Gastroesophageal sphincter (tissue), 4 donors: ENCODE measurements around the gene UGT2B15. TPM values are rescaled to one million over a fixed set of nuclear protein-coding genes. Genes with fewer than 3 reads are reported as not detected.

Experiments used
- ATAC-seq: fragments of 150-250 bp; one replicate; pipeline ENCODE4 v1.9.1; 2016; ENCODE audit warnings: mild to moderate bottlenecking, moderate library complexity
- H3K27ac ChIP-seq, 4 donors: fragments of 200-600 bp; sonication (generic) in 3 of 4; 1 replicate in 3 of 4; 2 replicates in 1 of 4; pipeline ENCODE4 v1.5.1; 2016 to 2019
- H3K27me3 ChIP-seq: fragments of 200-600 bp; sonication (generic); one replicate; pipeline ENCODE4 v1.5.1; 2019
- H3K36me3 ChIP-seq, 2 donors: fragments of 200-600 bp; sonication (generic); one replicate each; pipeline ENCODE4 v1.5.1; 2019; ENCODE audit warnings: control low read depth in 1 of 2
- H3K4me1 ChIP-seq, 3 donors: fragments of 200-600 bp; sonication (generic); 1 replicate in 2 of 3; 2 replicates in 1 of 3; pipeline ENCODE4 v1.5.1; 2016 to 2019; ENCODE audit warnings: control low read depth in 2 of 3
- H3K4me3 ChIP-seq, 2 donors: fragments of 200-600 bp; sonication (generic); one replicate each; pipeline ENCODE4 v1.5.1; 2019; ENCODE audit warnings: mild to moderate bottlenecking in 1 of 2, moderate library complexity in 1 of 2
- H3K9me3 ChIP-seq, 3 donors: fragments of 200-600 bp; sonication (generic); one replicate each; pipeline ENCODE4 v1.5.1; 2017 to 2019; ENCODE audit warnings: control low read depth in 2 of 3
- CTCF ChIP-seq, 4 experiments: fragments of 200-600 bp in 2 of 4; fragments of 450-650 bp in 2 of 4; sonication (generic) in 1 of 4; IDR thresholded peaks; one replicate each; pipeline ENCODE4 v1.5.1; 2017 to 2019; ENCODE audit warnings: antibody characterized with exemption in 4 of 4, mild to moderate bottlenecking in 2 of 4, moderate library complexity in 2 of 4
- EP300 ChIP-seq: sonication (generic); formaldehyde crosslinking; IDR thresholded peaks from one replicate; pipeline ENCODE4 v1.6.1; 2017; ENCODE audit warnings: antibody characterized with exemption, mild to moderate bottlenecking
- POLR2A ChIP-seq, 2 donors: fragments of 450-650 bp; IDR thresholded peaks; one replicate each; pipeline ENCODE4 v1.6.1; 2017; ENCODE audit warnings: antibody characterized with exemption in 2 of 2, mild to moderate bottlenecking in 2 of 2, moderate library complexity in 1 of 2
- POLR2AphosphoS5 ChIP-seq: sonication (generic); formaldehyde crosslinking; IDR thresholded peaks from one replicate; pipeline ENCODE4 v1.6.1; 2017; ENCODE audit warnings: antibody characterized with exemption
- WGBS, 2 donors: methylation state at CpG; one replicate each; pipeline ENCODE4 v1.1.5; 2018; ENCODE audit warnings: low coverage in 1 of 2; 5-methylcytosine and 5-hydroxymethylcytosine counted together
- total RNA-seq, 4 donors: library from RNA; depleted of rRNA; stranded (reverse); fragments of >200 nt; gene quantifications; one replicate each; pipeline ENCODE4 v1.1.0, GENCODE V29; 2016

Gene UGT2B15
- total RNA-seq, 4 donors from 2014 or later = not detected

- H3K9me3 ChIP-seq = no peaks in the 10 kb centered on the region
- no peak overlapping the region for H3K27ac ChIP-seq
- H3K4me1 ChIP-seq = no peaks in the 10 kb centered on the region
- no peak overlapping the region for H3K4me3 ChIP-seq
- no peak for TF ChIP-seq CTCF (IDR thresholded peaks at IDR 0.05)
- TF ChIP-seq EP300 = no peak
- no peak for TF ChIP-seq POLR2AphosphoS5
- TF ChIP-seq POLR2A (IDR thresholded peaks at IDR 0.05) = no peak
- 54% methylated on average over 1 of the region's 1 CpG; no CpG with 5 or more reads in 1 of the 2 donors for WGBS, 2 donors
- H3K27me3 ChIP-seq = no peaks in the 10 kb centered on the region
- H3K36me3 ChIP-seq = no peaks in the 10 kb centered on the region
- no peak for ATAC-seq
These were observed 56.7 kb downstream of the UGT2B15 start for GRCh38 chr4:68613752-68614151.

DNA sequence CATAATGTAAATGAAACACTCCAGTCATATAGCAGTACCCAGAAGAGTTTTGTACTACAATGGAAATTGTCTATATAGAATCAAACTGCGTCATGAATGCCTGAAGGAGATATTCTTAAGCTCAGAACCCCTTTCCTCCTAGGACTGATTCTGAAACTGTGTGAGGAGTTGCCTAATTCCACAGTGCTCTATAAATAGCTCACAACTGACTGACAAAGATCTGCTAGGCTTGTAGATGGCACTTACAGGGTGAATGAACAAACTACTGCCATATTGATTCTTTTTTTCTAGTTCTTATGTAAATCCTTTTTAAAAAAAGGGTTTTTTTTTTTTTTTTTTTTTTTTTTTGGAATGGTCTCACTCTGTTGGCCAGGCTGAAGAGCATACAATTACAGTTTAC lies 64.2 kb downstream of the UGT2B15 start:
- Histone ChIP-seq H3K4me3 (no peak overlapping the region), H3K9me3 (no peaks in the 10 kb centered on the region), H3K36me3 (no peaks in the 10 kb centered on the region), H3K4me1 (no peaks in the 10 kb centered on the region), H3K27ac (no peak overlapping the region), H3K27me3 (no peaks in the 10 kb centered on the region)
- no peak for ATAC-seq
- TF ChIP-seq EP300 = no peak
- WGBS, 2 donors = 88% methylated on average over 1 of the region's 1 CpG; no CpG with 5 or more reads in 1 of the 2 donors

DNA sequence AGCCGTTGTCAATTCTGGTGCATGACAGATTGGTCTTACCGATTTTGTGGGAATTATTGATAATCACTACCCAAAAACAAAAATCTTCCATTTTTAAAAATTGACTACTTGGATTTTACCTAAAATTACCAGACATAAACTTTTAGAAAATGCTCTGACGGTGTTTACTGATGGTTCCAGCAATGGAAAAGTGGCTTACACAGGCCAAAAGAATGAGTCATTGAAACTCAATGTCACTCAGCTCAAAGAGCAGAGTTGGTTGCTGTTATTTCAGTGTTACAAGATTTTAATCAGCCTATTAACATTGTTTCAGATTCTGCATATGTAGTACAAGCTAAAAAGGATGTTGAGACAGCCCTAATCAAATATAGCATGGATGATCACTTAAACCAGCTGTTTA lies 71.3 kb downstream of the UGT2B15 start:
- Histone ChIP-seq H3K4me1 (no peaks in the 10 kb centered on the region), H3K9me3 (no peaks in the 10 kb centered on the region), H3K36me3 (no peaks in the 10 kb centered on the region), H3K27me3 (no peaks in the 10 kb centered on the region), H3K27ac (no peak overlapping the region), H3K4me3 (no peak overlapping the region)
- no peak for ATAC-seq
- WGBS, 2 donors = 69 to 73% methylated on average over 2 to 3 of the region's 3 CpGs
- TF ChIP-seq POLR2AphosphoS5 (no peak), POLR2A (IDR thresholded peaks at IDR 0.05) (no peak)

DNA sequence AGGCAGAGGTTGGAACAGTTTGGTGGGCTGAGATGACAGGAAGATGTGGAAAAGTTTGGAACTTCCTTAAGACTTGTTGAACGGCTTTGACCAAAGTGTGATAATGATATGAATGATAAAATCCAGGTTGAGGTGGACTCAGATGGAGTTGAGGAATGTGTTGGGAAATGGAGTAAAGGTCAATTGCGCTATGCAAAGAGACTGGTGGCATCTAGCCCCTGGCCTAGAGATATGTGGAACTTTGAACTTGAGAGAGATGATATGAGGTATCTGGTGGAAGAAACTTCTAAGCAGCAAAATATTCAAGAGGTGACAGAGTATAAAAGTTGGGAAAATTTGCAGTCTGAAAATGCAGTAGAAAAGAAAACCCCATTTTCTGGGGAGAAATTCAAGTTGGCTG lies 73.0 kb downstream of the UGT2B15 start:
- no peak overlapping the region for H3K4me3 ChIP-seq
- H3K36me3 ChIP-seq = no peaks in the 10 kb centered on the region
- TF ChIP-seq EP300 = no peak
- TF ChIP-seq POLR2A (IDR thresholded peaks at IDR 0.05) = no peak
- no peak for TF ChIP-seq POLR2AphosphoS5
- no peak for TF ChIP-seq CTCF (IDR thresholded peaks at IDR 0.05)
- ATAC-seq = no peak
- 86 to 89% methylated on average over 1 to 2 of the region's 2 CpGs for WGBS, 2 donors
- H3K27me3 ChIP-seq = no peaks in the 10 kb centered on the region
- H3K9me3 ChIP-seq = no peaks in the 10 kb centered on the region
- H3K27ac ChIP-seq = no peak overlapping the region
- H3K4me1 ChIP-seq = no peaks in the 10 kb centered on the region

Other genes starting within 250 kb of the UGT2B15 start
- gene TMPRSS11E, start 223.2 kb downstream of the UGT2B15 start, total RNA-seq = 10 to 100 TPM in 1 of 4 donors, under 1 TPM in 2, not detected in 1; 0.23 to 13.0 (median 0.31) TPM
- under 1 TPM in 1 of 4 donors, not detected in 3; 0.27 TPM for gene UGT2B17, start 94.3 kb downstream of the UGT2B15 start, total RNA-seq
- not detected for gene UGT2B10, start 145.3 kb upstream of the UGT2B15 start, total RNA-seq